Measurements from ENCODE around the gene VWA2.

GRCh38 chr10:114256008-114256765 is 17.1 kb downstream of the VWA2 start:
- no peak for TF ChIP-seq CTCF (IDR thresholded peaks at IDR 0.05; ENCODE audit: poor library complexity, severe bottlenecking)
- no peak for TF ChIP-seq TAF1 (IDR thresholded peaks at IDR 0.05; ENCODE audit: low read depth)
- no peak for TF ChIP-seq SMC3 (conservative IDR thresholded peaks at IDR 0.05; ENCODE audit: poor library complexity)
- no peak for TF ChIP-seq REST (IDR thresholded peaks at IDR 0.05; ENCODE audit: borderline replicate concordance)
- TF ChIP-seq POLR2AphosphoS5 (IDR thresholded peaks at IDR 0.05): no peak
- TF ChIP-seq EZH2 (IDR thresholded peaks at IDR 0.05; ENCODE audit: borderline replicate concordance, insufficient read depth, low read length, poor library complexity, severe bottlenecking): no peak
- no peak for TF ChIP-seq RAD21 (conservative IDR thresholded peaks at IDR 0.05)
- no peak for TF ChIP-seq EP300 (conservative IDR thresholded peaks at IDR 0.05; ENCODE audit: poor library complexity, severe bottlenecking)

Measured in neural cell (in vitro differentiated cells).